K562 (cell line): ENCODE results near the gene SRCIN1. TPM values are rescaled to one million over a fixed set of nuclear protein-coding genes. Genes with fewer than 3 reads are reported as not detected.

Source experiments
- ATAC-seq: fragments of 200-7000 bp; cut with Tn5 transposase; 3 replicates; pipeline ENCODE4 v1.9.1; 2020; ENCODE audit warnings: moderate library complexity
- BruUV-seq: library from RNA; stranded (reverse); fragments of 400-500 nt; replicated peaks from 2 replicates; lab custom pipeline; 2021; lab: Mats Ljungman, UMichigan
- CTCF ChIA-PET: fragments of 300-600 bp; formaldehyde crosslinking; extraction: SDS; loops from one replicate; lab custom pipeline; 2021; ENCODE audit warnings: low intra/inter-chr PET ratio; lab: Yijun Ruan, JAX
- POLR2A ChIA-PET: fragments of 300-600, 350-650 bp; sonication (Branson Sonifier 250); formaldehyde crosslinking; extraction: SDS; loops from one replicate; lab custom pipeline; 2021; ENCODE audit warnings: antibody characterized with exemption, inconsistent platforms; lab: Yijun Ruan, JAX
- DNase-seq, 4 experiments: peaks; one replicate each; pipeline versions ENCODE4 v3.0.0 to v3.0.0-alpha.2; 2011 to 2018; ENCODE audit warnings: low spot score in 3 of 4, mixed read lengths in 3 of 4; ENCODE audit errors: extremely low read depth in 1 of 4
- FAIRE-seq: peaks from 2 replicates; lab custom pipeline; 2011; peaks lifted over from hg19 to GRCh38; lab: Jason Lieb, UNC
- H2AFZ ChIP-seq: 2 replicates; pipeline ENCODE4 v1.6.0; 2011; ENCODE audit warnings: low read depth, low read length, control low read depth, inconsistent platforms
- H3K27ac ChIP-seq: fragments of 200-600 bp; 3 replicates; pipeline ENCODE4 v1.8.0; 2011; ENCODE audit warnings: low read depth, mild to moderate bottlenecking, control low read depth, inconsistent platforms, low read length, moderate library complexity, mixed read lengths; ENCODE audit errors: extremely low read depth
- H3K27me3 ChIP-seq, 2 experiments: fragments of 300-600 bp in 1 of 2; 2 replicates in 1 of 2; 3 replicates in 1 of 2; pipeline versions ENCODE4 v1.6.0 to v1.8.0; 2011; ENCODE audit warnings: inconsistent platforms in 2 of 2, low read length in 2 of 2, mild to moderate bottlenecking in 1 of 2, mixed read lengths in 1 of 2, moderate library complexity in 1 of 2; ENCODE audit not compliant: control insufficient read depth in 2 of 2, insufficient read depth in 2 of 2
- H3K36me3 ChIP-seq: fragments of 300-600 bp; 3 replicates; pipeline ENCODE4 v1.8.0; 2011; ENCODE audit warnings: mild to moderate bottlenecking, low read length, inconsistent platforms; ENCODE audit not compliant: control insufficient read depth, insufficient read depth
- H3K4me1 ChIP-seq, 2 experiments: fragments of 200-600 bp in 1 of 2; replicated peaks in 1 of 2; 2 replicates in 1 of 2; 3 replicates in 1 of 2; pipeline versions ENCODE4 v1.5.1 to v1.8.0; 2011; ENCODE audit warnings: inconsistent platforms in 2 of 2, low read length in 2 of 2, mild to moderate bottlenecking in 1 of 2, mixed read lengths in 1 of 2, moderate library complexity in 1 of 2; ENCODE audit not compliant: control insufficient read depth in 2 of 2, insufficient read depth in 2 of 2
- H3K4me2 ChIP-seq: 2 replicates; pipeline ENCODE4 v1.6.1; 2011; ENCODE audit warnings: low read length, control low read depth, inconsistent platforms, mixed read lengths; ENCODE audit not compliant: insufficient read depth
- H3K4me3 ChIP-seq: fragments of 200-600 bp; sonication (generic), shearing (Covaris generic); 2 replicates; pipeline ENCODE4 v1.5.1; 2016; ENCODE audit warnings: control low read depth, inconsistent platforms
- H3K79me2 ChIP-seq: fragments of 200-600 bp; 3 replicates; pipeline ENCODE4 v1.8.0; 2011; ENCODE audit warnings: low read length, inconsistent platforms; ENCODE audit not compliant: control insufficient read depth, insufficient read depth
- H3K9ac ChIP-seq, 2 experiments: 2 replicates each; pipeline versions ENCODE4 v1.6.0 to v1.6.1; 2011; ENCODE audit warnings: low read depth in 2 of 2, low read length in 2 of 2, control low read depth in 1 of 2, inconsistent platforms in 1 of 2, mild to moderate bottlenecking in 1 of 2, mixed read lengths in 1 of 2; ENCODE audit not compliant: insufficient read depth in 1 of 2
- H3K9me1 ChIP-seq: one replicate; pipeline ENCODE4 v1.6.0; 2011; ENCODE audit warnings: inconsistent platforms, mild to moderate bottlenecking, low read length, moderate library complexity; ENCODE audit not compliant: control insufficient read depth, insufficient read depth
- H3K9me3 ChIP-seq: replicated peaks from 2 replicates; pipeline ENCODE4 v1.5.1; 2011; ENCODE audit warnings: low read depth, low read length, inconsistent platforms; ENCODE audit not compliant: control insufficient read depth, insufficient read depth
- H4K20me1 ChIP-seq: replicated peaks from 2 replicates; pipeline ENCODE4 v1.6.1; 2011; ENCODE audit warnings: low read length, inconsistent platforms, mixed read lengths; ENCODE audit not compliant: control insufficient read depth, insufficient read depth
- HINFP ChIP-seq: fragments of 450-650 bp; conservative IDR thresholded peaks from 2 replicates; pipeline ENCODE4 v1.6.1; 2016; ENCODE audit warnings: missing genetic modification characterization, low read depth, mild to moderate bottlenecking, control low read depth, missing compliant biosample characterization
- POLR2G ChIP-seq: fragments of 200-400 bp; formaldehyde crosslinking; IDR thresholded peaks from 2 replicates; pipeline ENCODE4 v1.6.1; 2017; ENCODE audit warnings: low read depth, mild to moderate bottlenecking, antibody characterized with exemption, low read length, moderate library complexity
- TFAM ChIP-seq: fragments of 250-450 bp; sonication (Bioruptor Pico); conservative IDR thresholded peaks from 2 replicates; pipeline ENCODE4 v1.5.0; 2021; ENCODE audit warnings: mild to moderate bottlenecking, moderate library complexity
- WGBS: fragments of 100-300 bp; shearing (Covaris generic); methylation state at CpG from one replicate; pipeline ENCODE4 v1.1.6; 2016; ENCODE audit warnings: low coverage, mixed read lengths; ENCODE audit not compliant: insufficient coverage; ENCODE audit errors: missing lambda C conversion rate; 5-methylcytosine and 5-hydroxymethylcytosine counted together
- in situ Hi-C: fragments of 300-500 bp; cut with MboI; formaldehyde crosslinking; loops from 4 replicates; pipeline ENCODE4 v1.15.0; 2018; ENCODE audit warnings: inconsistent platforms, mixed read lengths
- intact Hi-C: fragments of 100-400 bp; cut with micrococcal nuclease; formaldehyde crosslinking; loops from 2 replicates; pipeline ENCODE4 v1.14.2; 2022
- polyA plus RNA-seq, 8 experiments: library from polyadenylated mRNA; depleted of rRNA in 4 of 8; stranded (reverse) in 5 of 8; unstranded in 3 of 8; fragments of >200 nt; fragmentation: Nextera tagmentation in 2 of 8; fragmentation: Illumina TruSeq in 1 of 8; extraction: Ambion mirVana in 2 of 8; extraction: Trizol in 1 of 8; gene quantifications; 2 replicates each; pipeline versions ENCODE4 v1.2.1 to v1.2.3, GENCODE V29; 2011 to 2014; ENCODE audit warnings: inconsistent platforms in 1 of 8, missing spikeins in 1 of 8
- total RNA-seq, 7 experiments: library from RNA; depleted of rRNA in 6 of 7; stranded (reverse); fragments of >200 nt in 6 of 7; fragmentation: Illumina TruSeq in 2 of 7; extraction: Trizol in 2 of 7; gene quantifications; 2 replicates each; pipeline versions ENCODE4 v1.2.1 to v1.2.3, GENCODE V29; 2011 to 2021; ENCODE audit warnings: low replicate concordance in 1 of 7

The SRCIN1 gene
- total and polyA plus RNA-seq, 9 of the 15 experiments (the other 6 are each of a cell fraction or from before 2014, with no cell fraction given) = 0.09 to 0.33 (median 0.13) TPM; not detected in 6

DNA sequence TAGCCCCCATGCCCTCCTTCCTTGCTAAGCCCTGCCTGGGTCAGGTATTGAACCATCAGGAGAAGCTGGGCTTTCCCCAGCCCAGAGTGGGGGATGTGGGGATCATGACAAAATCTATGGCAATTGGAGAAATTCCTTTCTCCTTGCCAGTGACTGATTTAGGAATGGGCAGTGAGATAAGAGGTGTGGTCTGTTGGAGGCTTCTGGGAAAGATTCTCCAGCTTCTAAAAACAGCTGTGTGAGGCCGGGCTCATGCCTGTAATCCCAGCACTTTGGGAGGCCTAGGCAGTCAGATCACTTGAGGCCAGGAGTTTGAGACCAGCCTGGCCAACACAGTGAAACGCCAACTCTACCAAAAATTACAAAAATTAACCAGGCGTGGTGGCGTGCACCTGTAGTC lies 69.1 kb downstream of the SRCIN1 start:
- FAIRE-seq (no peak), DNase-seq (no peak), ATAC-seq (no peak)
- H3K4me3 ChIP-seq = no peak overlapping the region
- intact Hi-C loops = loop anchor here (1.0 kb wide), 1 partner anchor 44 kb away; no protein-coding TSS in a partner anchor
- H3K36me3 ChIP-seq = no peaks in the 10 kb centered on the region
- no peak for TF ChIP-seq POLR2G
- no peak for TF ChIP-seq HINFP
- no peak for TF ChIP-seq TFAM (CRISPR knock-in tag)
- H2AFZ ChIP-seq = no peak overlapping the region
- no peaks in the 10 kb centered on the region for H3K79me2 ChIP-seq
- POLR2A ChIA-PET = interaction anchor here (1.1 kb wide), 1 partner anchor 11 kb away, joined by 4 read pairs; no protein-coding TSS in a partner anchor
- H3K4me1 ChIP-seq = peaks cover 0 to 11% of the 10 kb centered on the region in 2 experiments; a peak in 2 of 5 replicates
- no peaks in the 10 kb centered on the region; the same call in 1 of the 2 replicates for H4K20me1 ChIP-seq
- CTCF ChIA-PET = no interaction called here
- no peaks in the 10 kb centered on the region for H3K9me3 ChIP-seq
- H3K9me1 ChIP-seq = peaks cover 3% of the 10 kb centered on the region
- no peak overlapping the region for H3K4me2 ChIP-seq
- H3K9ac ChIP-seq = no peak overlapping the region
- BruUV-seq = no TSS peak
- peaks cover 22 to 56% of the 10 kb centered on the region in 2 experiments; a peak in 4 of 5 replicates for H3K27me3 ChIP-seq
- in situ Hi-C loops = no loop called here
- 0% methylated on average over 3 of the region's 4 CpGs for WGBS
- H3K27ac ChIP-seq = no peak overlapping the region
